HUES6 (cell line): Measurements from ENCODE around the gene TFG.

Experiments
- H3K27ac ChIP-seq: 2 replicates; pipeline ENCODE4 v1.7.0; 2013; ENCODE audit warnings: low read depth, mild to moderate bottlenecking, low read length, inconsistent platforms
- H3K27me3 ChIP-seq: 2 replicates; pipeline ENCODE4 v1.6.1; 2013; ENCODE audit warnings: low read length; ENCODE audit not compliant: control insufficient read depth, insufficient read depth
- H3K36me3 ChIP-seq: 2 replicates; pipeline ENCODE4 v1.6.1; 2013; ENCODE audit warnings: low read length; ENCODE audit not compliant: control insufficient read depth, insufficient read depth
- H3K4me1 ChIP-seq: 2 replicates; pipeline ENCODE4 v1.6.1; 2013; ENCODE audit warnings: low read length; ENCODE audit not compliant: control insufficient read depth, insufficient read depth
- H3K4me3 ChIP-seq: 2 replicates; pipeline ENCODE4 v1.5.1; 2013; ENCODE audit warnings: low read depth, low read length
- H3K9ac ChIP-seq: one replicate; pipeline ENCODE4 v1.6.1; 2013; ENCODE audit warnings: mild to moderate bottlenecking, low read length
- H3K9me3 ChIP-seq: 2 replicates; pipeline ENCODE4 v1.6.1; 2013; ENCODE audit warnings: low read depth, low read length; ENCODE audit not compliant: control insufficient read depth, insufficient read depth

Gene TFG

DNA sequence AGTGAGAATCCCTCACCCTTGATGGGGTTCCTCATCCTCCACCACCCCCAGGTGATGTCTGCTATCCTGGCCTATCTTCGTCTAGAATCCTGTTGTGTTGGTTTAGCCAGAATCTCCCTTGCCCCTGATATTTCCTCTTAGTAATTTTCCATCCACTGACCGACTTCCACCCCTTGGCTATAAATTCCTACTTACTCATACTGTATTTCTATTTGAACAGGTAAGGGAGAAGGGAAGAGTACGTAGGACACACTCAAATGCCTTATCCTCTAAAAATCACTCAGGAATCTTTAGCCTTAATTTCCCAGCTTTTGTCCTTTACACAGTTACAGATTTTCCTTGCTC is 678 bp upstream of the TFG start:
- no peaks in the 10 kb centered on the region for H3K9me3 ChIP-seq
- no peak overlapping the region for H3K9ac ChIP-seq
- no peak overlapping the region for H3K27ac ChIP-seq
- H3K4me1 ChIP-seq = peaks cover 4% of the 10 kb centered on the region; the same call in 1 of the 2 replicates
- H3K36me3 ChIP-seq = peaks cover 7% of the 10 kb centered on the region
- peaks cover 31% of the 10 kb centered on the region for H3K27me3 ChIP-seq
- H3K4me3 ChIP-seq = peak overlapping the region; percentile 94

DNA sequence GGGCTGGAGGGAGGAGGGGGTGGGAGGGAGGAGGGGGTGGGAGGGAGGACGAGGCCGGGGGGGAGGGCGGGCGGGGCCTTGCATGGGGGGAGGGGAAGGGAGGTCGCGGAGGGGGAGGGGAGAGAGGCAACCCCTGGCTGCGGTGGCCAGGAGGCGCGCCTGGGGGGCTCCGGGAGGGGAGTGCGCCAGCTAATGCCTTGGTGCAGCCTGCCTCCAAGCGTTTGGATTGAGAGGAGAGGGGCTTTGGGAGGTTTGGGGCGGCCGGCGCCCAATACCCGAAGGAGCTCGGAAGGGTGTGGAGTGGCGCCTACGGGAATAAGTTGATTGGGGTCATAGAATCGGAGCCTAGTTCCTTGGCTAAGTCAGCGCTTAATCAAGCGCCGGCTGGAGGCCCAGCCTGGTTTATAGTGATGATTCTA is 557 bp downstream of the TFG start:
- H3K4me1 ChIP-seq = peaks cover 4% of the 10 kb centered on the region; the same call in 1 of the 2 replicates
- H3K4me3 ChIP-seq = peak overlapping the region; percentile 94
- peak overlapping the region; percentile 96 for H3K9ac ChIP-seq
- peak overlapping the region; percentile 96 for H3K27ac ChIP-seq
- H3K9me3 ChIP-seq = no peaks in the 10 kb centered on the region
- H3K36me3 ChIP-seq = peaks cover 19% of the 10 kb centered on the region
- H3K27me3 ChIP-seq = peaks cover 31% of the 10 kb centered on the region

DNA sequence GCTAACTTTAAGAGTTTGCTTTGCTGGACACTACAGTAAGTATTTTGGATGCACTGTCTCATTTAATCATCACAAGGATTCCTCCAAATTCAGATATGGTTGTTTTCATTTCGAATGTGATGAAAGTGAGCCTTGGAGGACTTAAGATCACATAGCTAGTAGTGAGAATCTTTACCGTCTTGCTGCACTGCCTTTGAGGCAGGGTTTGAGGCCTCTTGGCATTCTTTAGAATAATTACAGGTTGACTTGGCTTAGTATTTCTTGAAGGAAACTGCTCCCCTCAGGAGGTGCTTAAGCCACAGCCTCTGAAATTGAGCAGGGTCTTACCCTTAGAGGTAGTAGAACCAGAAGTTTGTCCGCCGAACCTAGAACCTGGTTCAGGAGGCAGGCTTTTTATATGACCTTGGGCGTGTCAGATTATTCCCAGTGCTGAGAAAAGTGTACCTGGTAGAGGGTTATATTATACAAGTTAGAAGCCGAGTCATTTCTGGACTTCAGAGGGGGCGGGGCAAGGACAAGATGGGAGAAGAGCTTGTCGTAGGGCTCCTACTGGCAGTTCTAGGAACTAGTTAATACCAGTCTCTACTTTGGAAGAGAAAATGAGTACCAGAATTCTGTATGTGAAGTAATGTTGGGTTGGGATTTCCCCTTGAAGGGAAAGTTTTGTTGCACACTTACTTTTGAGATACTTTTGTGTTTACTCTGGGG is 1.1 kb downstream of the TFG start:
- Histone ChIP-seq H3K9me3 (no peaks in the 10 kb centered on the region), H3K27me3 (peaks cover 30% of the 10 kb centered on the region), H3K9ac (peak overlapping the region; percentile 78), H3K36me3 (peaks cover 25% of the 10 kb centered on the region), H3K27ac (peak overlapping the region; percentile 88), H3K4me1 (peaks cover 4% of the 10 kb centered on the region; the same call in 1 of the 2 replicates), H3K4me3 (peak overlapping the region; percentile 94)

DNA sequence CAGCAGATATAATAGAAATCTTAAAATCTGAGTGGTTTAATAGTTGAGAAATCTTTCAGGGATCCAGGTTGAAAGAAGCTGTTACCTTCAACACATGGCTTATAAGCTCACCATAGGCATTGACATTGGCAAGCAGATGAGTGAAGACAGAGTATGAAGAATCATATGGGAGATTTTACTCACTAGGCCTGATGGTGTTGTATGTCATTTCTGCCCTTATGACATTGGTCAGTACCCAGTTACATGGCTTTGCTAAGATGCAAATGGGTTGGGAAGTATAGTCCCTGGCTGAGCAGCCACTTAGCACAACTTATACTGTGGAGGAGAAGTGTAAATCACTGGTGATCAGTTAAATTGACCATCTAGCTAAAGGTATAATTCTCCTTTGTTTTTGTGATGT is 5.9 kb downstream of the TFG start:
- H3K9ac ChIP-seq = no peak overlapping the region
- H3K9me3 ChIP-seq = no peaks in the 10 kb centered on the region
- H3K27ac ChIP-seq = no peak overlapping the region
- H3K36me3 ChIP-seq = peaks cover 53% of the 10 kb centered on the region
- peaks cover 7% of the 10 kb centered on the region for H3K4me1 ChIP-seq
- no peak overlapping the region for H3K4me3 ChIP-seq
- H3K27me3 ChIP-seq = no peaks in the 10 kb centered on the region

DNA sequence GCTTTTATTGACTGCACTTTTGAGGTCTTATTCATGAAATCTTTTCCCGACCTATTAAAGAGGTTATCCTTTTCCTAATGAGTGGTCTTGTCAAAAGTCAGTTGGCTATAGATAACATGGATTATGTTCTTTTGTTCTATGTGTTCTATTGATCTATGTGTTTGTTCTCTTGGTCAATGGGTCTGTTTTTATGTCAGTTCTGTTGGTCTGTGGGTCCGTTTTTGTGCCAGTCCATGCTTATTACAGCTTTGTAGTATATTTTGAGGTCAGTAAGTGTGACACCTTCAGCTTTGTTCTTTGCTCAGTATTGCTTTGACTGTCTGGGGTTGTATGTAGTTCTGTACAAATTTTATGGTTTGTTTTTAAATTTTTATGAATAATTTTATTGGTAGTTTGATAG is 7.8 kb downstream of the TFG start:
- H3K9me3 ChIP-seq = no peaks in the 10 kb centered on the region
- no peaks in the 10 kb centered on the region for H3K27me3 ChIP-seq
- H3K36me3 ChIP-seq = peaks cover 66% of the 10 kb centered on the region
- H3K4me3 ChIP-seq = no peak overlapping the region
- H3K4me1 ChIP-seq = peaks cover 6% of the 10 kb centered on the region
- no peak overlapping the region for H3K27ac ChIP-seq
- H3K9ac ChIP-seq = no peak overlapping the region

DNA sequence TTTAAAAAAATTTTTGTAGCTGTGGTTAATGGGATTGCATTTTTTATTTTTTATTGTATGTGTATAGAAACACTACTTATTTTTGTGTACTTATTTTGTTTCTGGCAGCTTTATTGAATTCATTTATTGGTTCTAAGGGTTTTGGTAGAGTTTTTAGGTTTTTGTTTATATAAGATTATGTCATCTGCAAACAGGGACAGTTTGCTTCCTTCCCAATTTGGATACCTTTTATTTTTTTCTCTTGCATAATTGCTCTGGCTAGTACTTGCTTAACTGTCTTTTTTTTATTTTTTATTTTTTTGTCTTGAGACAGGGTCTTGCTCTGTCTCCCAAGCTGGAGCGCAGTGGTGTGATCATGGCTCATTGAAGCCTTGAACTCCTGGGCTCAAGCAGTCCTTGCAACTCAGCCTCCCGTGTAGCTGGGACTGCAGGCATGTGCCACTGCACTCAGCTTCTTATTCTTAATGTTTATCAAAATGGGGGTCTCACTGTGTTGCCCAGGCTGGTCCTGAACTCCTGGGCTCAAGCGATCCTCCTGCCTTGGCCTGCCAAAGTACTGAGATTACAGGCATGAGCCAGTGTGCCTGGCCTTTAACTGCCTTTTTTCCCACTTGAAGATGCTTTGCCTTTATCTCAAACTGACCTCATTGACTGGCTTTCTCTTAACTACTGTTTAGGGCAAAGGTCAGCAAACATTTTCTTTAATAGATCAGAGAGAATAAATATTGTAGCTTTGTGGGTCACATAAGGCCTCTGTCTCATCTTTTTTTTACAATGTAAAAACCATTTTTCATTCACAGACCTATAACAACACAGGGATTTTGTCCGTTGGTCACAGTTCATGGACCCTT is 8.6 kb downstream of the TFG start:
- H3K4me1 ChIP-seq = peaks cover 6% of the 10 kb centered on the region
- no peak overlapping the region for H3K4me3 ChIP-seq
- H3K9me3 ChIP-seq = no peaks in the 10 kb centered on the region
- H3K9ac ChIP-seq = no peak overlapping the region
- H3K36me3 ChIP-seq = peaks cover 74% of the 10 kb centered on the region
- no peaks in the 10 kb centered on the region for H3K27me3 ChIP-seq
- no peak overlapping the region for H3K27ac ChIP-seq

DNA sequence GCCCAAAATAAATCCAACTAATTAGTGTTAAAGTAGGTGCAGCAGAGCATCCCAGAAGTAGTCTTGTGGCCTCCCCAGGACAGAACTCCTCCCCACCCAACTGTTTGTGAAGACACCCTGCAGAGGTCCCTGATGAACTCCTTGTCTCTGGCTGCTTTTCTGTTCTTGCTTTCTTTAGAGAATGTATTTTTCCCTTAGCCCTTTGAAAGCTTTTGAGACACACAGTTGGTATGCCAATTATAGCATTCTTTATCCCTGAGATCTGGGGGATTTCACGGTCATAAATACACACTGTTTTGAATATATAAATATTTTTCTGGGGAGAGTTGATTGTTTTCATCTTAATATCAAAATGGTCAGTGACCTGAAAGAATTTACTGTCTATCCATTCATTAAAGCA is 9.8 kb downstream of the TFG start:
- H3K4me3 ChIP-seq = no peak overlapping the region
- no peak overlapping the region for H3K9ac ChIP-seq
- no peaks in the 10 kb centered on the region for H3K9me3 ChIP-seq
- H3K27ac ChIP-seq = no peak overlapping the region
- H3K36me3 ChIP-seq = peaks cover 73% of the 10 kb centered on the region
- peaks cover 6% of the 10 kb centered on the region for H3K4me1 ChIP-seq
- H3K27me3 ChIP-seq = no peaks in the 10 kb centered on the region

DNA sequence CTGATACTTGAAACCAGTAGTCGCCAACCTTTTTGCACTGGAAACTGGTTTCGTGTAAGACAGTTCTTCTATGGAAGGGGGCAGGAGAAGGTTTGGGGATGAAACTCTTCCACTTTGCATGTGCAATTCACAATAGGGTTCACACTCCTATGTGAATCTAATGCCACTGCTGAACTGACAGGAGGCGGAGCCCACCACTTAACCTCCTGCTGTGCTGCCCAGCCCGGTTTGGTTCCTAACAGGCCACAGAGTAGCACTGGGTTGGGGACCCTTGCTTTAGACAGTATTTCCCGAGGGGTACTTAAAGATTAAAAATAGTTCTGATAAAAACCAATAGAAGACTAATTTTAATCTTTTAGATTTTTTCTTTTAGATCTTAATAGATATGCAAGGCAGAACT is 11.1 kb downstream of the TFG start:
- peaks cover 65% of the 10 kb centered on the region for H3K36me3 ChIP-seq
- no peak overlapping the region for H3K27ac ChIP-seq
- H3K9me3 ChIP-seq = no peaks in the 10 kb centered on the region
- peaks cover 6% of the 10 kb centered on the region for H3K4me1 ChIP-seq
- no peak overlapping the region for H3K4me3 ChIP-seq
- no peak overlapping the region for H3K9ac ChIP-seq
- no peaks in the 10 kb centered on the region for H3K27me3 ChIP-seq

DNA sequence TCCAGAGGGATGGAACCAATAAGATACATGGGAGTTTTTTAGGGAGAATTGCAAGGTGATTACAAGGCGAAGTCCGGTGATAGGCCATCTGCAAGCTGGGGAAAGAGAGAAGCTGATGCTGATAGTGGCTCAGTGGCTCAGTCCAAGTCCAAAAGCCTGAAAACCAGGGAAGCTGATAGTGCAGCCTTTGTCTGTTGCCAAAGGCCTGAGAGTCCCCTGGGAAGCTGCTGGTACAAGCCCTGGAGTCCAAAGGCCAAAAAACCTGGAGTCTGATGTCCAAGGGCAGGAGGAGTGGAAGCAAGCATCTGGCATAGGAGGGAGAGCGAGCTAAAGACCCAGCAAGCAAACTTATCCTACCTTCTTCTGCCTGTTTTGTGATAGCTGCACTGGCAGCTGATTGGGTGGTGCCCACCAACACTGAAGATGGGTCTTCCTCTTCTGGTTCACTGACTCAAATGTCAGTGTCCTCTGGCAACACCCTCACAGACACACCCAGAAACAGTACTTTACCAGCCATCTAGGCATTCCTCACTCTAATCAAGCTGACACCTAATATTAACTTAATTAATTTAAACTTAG is 16.7 kb downstream of the TFG start:
- Histone ChIP-seq H3K27me3 (no peaks in the 10 kb centered on the region), H3K9ac (no peak overlapping the region), H3K27ac (no peak overlapping the region), H3K4me3 (no peak overlapping the region), H3K36me3 (peaks cover 70% of the 10 kb centered on the region), H3K4me1 (no peaks in the 10 kb centered on the region), H3K9me3 (no peaks in the 10 kb centered on the region)

DNA sequence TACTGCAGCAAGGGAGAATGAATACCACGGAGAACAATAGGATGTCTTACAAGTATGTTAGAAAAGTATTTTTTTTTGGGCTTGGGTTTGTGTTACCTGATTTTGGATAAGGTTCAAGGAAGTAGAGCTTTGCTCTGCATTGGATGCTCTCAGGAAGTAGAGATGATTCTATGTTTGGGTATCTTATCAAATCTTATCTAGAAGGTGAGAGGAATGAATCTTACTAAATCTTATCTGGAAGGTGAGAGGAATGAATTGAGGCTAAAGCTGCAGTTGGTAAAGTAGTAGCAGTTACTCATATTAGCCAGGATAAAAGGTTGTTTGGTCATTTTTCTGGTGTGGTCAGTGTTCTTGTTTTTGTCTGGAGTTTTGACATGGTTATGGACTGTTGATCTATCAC is 17.4 kb downstream of the TFG start:
- H3K9ac ChIP-seq = no peak overlapping the region
- H3K27me3 ChIP-seq = no peaks in the 10 kb centered on the region
- no peak overlapping the region for H3K4me3 ChIP-seq
- H3K9me3 ChIP-seq = no peaks in the 10 kb centered on the region
- H3K27ac ChIP-seq = no peak overlapping the region
- peaks cover 69% of the 10 kb centered on the region for H3K36me3 ChIP-seq
- H3K4me1 ChIP-seq = no peaks in the 10 kb centered on the region

DNA sequence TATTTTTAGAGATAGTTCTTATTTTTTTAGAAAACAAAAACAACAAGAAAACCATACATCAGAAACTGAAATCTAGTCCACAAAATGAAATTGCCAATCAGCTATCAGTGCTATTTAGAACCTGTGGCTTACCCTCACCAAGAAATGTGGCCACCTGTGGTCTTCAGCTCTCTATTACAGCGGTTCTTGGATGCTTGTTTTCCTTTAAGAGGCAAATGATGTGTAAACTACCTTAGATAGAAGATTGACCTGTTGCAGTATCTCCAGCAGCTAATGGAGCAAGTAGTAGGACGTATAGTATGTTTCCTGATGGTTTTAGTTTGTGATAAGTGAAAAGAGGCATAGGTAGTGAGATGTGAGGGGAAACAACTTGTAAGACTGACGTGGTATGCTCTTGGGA is 21.2 kb downstream of the TFG start:
- Histone ChIP-seq H3K36me3 (peaks cover 58% of the 10 kb centered on the region), H3K4me1 (peaks cover 21% of the 10 kb centered on the region; the same call in 1 of the 2 replicates), H3K27me3 (no peaks in the 10 kb centered on the region), H3K9ac (no peak overlapping the region), H3K9me3 (no peaks in the 10 kb centered on the region), H3K4me3 (no peak overlapping the region), H3K27ac (no peak overlapping the region)
